Measurements from ENCODE around the gene SLITRK4. TPM values are rescaled to one million over a fixed set of nuclear protein-coding genes. Genes with fewer than 3 reads are reported as not detected.

Gene SLITRK4
- total and polyA plus RNA-seq, 2 of the 4 experiments (the other 2 are of a cell fraction) = not detected

- POLR2A ChIA-PET (ENCODE audit: unreplicated experiment) = no interaction called here
- Histone ChIP-seq H3K56ac (ENCODE audit: extremely low read depth, insufficient read depth, low read length) (no peak overlapping the region), H4K91ac (ENCODE audit: insufficient read depth, low read depth, low read length) (no peak overlapping the region), H3K9ac (ENCODE audit: low read depth, low read length) (no peak overlapping the region), H2AK5ac (ENCODE audit: low read depth, low read length) (no peak overlapping the region), H3K4me3 (ENCODE audit: insufficient read depth, low read depth, low read length) (no peak overlapping the region), H3K9me1 (ENCODE audit: insufficient read depth, low read length) (no peaks in the 10 kb centered on the region), H4K8ac (ENCODE audit: low read depth in 2 of 2, low read length in 2 of 2) (no peak overlapping the region), H3K14ac (replicated peaks; ENCODE audit: low read depth, low read length) (no peak overlapping the region), H2AK9ac (replicated peaks; ENCODE audit: low read depth, low read length, poor library complexity) (no peak overlapping the region), H3K79me1 (ENCODE audit: low read depth in 1 of 2, low read length in 2 of 2) (no peaks in the 10 kb centered on the region), H3K4me1 (ENCODE audit: control insufficient read depth, insufficient read depth, low read length) (no peaks in the 10 kb centered on the region), H2BK120ac (ENCODE audit: low read depth, low read length) (no peak overlapping the region), H2BK15ac (ENCODE audit: low read depth, low read length) (no peak overlapping the region), H2AFZ (replicated peaks; ENCODE audit: low read length, poor library complexity) (no peak overlapping the region), H3K9me3 (ENCODE audit: control insufficient read depth, insufficient read depth, low read length) (no peaks in the 10 kb centered on the region), H2BK5ac (ENCODE audit: low read depth, low read length, poor library complexity, severe bottlenecking) (no peak overlapping the region), H3K4me2 (ENCODE audit: low read depth, low read length) (no peak overlapping the region), H3K4ac (ENCODE audit: low read depth, low read length) (no peak overlapping the region), H3K36me3 (ENCODE audit: control insufficient read depth, insufficient read depth, low read length) (no peaks in the 10 kb centered on the region), H4K5ac (ENCODE audit: low read depth, low read length) (no peak overlapping the region), H3K18ac (ENCODE audit: low read depth, low read length) (no peak overlapping the region), H4K20me1 (ENCODE audit: insufficient read depth, low read length) (no peaks in the 10 kb centered on the region), H3K23ac (ENCODE audit: low read depth, low read length) (no peak overlapping the region), H3K27me3 (ENCODE audit: control insufficient read depth, insufficient read depth, low read length) (no peaks in the 10 kb centered on the region), H2BK20ac (ENCODE audit: low read depth, low read length) (no peak overlapping the region), H3K27ac (ENCODE audit: insufficient read depth, low read length) (no peak overlapping the region)
- in situ Hi-C loops (cut with MboI; ENCODE audit: low sequenced_read_pairs) = no loop called here
- ATAC-seq (ENCODE audit: low read depth) = no peak
- intact Hi-C loops (cut with micrococcal nuclease) = no loop called here
- no TSS peak for BruUV-seq (replicated peaks)
- TF ChIP-seq CEBPB (IDR thresholded peaks at IDR 0.05; ENCODE audit: low read depth, low read length) (no peak), CHD1 (IDR thresholded peaks at IDR 0.05; ENCODE audit: low read depth, low read length) (no peak), SMC3 (IDR thresholded peaks at IDR 0.05; ENCODE audit: low read depth, low read length) (no peak), RFX5 (IDR thresholded peaks at IDR 0.05; ENCODE audit: low read depth, low read length) (no peak), MAFK (IDR thresholded peaks at IDR 0.05; ENCODE audit: low read depth, low read length) (no peak), USF2 (IDR thresholded peaks at IDR 0.05; ENCODE audit: low read depth, low read length) (no peak), NFE2L2 (IDR thresholded peaks at IDR 0.05; ENCODE audit: low read depth, low read length) (no peak), FOS (IDR thresholded peaks at IDR 0.05; ENCODE audit: low read depth, low read length) (no peak), POLR2A (IDR thresholded peaks at IDR 0.05; ENCODE audit: low read depth, low read length) (no peak), MAZ (IDR thresholded peaks at IDR 0.05; ENCODE audit: borderline replicate concordance, low read depth, low read length) (no peak), BHLHE40 (IDR thresholded peaks at IDR 0.05; ENCODE audit: low read depth, low read length) (no peak), MXI1 (IDR thresholded peaks at IDR 0.05; ENCODE audit: borderline replicate concordance, low read depth, low read length) (no peak), RAD21 (IDR thresholded peaks at IDR 0.05; ENCODE audit: low read length) (no peak), RCOR1 (IDR thresholded peaks at IDR 0.05; ENCODE audit: insufficient replicate concordance, low read length) (no peak)
- TF ChIP-seq, protein P1, sequence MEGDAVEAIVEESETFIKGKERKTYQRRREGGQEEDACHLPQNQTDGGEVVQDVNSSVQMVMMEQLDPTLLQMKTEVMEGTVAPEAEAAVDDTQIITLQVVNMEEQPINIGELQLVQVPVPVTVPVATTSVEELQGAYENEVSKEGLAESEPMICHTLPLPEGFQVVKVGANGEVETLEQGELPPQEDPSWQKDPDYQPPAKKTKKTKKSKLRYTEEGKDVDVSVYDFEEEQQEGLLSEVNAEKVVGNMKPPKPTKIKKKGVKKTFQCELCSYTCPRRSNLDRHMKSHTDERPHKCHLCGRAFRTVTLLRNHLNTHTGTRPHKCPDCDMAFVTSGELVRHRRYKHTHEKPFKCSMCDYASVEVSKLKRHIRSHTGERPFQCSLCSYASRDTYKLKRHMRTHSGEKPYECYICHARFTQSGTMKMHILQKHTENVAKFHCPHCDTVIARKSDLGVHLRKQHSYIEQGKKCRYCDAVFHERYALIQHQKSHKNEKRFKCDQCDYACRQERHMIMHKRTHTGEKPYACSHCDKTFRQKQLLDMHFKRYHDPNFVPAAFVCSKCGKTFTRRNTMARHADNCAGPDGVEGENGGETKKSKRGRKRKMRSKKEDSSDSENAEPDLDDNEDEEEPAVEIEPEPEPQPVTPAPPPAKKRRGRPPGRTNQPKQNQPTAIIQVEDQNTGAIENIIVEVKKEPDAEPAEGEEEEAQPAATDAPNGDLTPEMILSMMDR (conservative IDR thresholded peaks at IDR 0.05; ENCODE audit: low read depth, low read length) = no peak
- TF ChIP-seq, protein P2, sequence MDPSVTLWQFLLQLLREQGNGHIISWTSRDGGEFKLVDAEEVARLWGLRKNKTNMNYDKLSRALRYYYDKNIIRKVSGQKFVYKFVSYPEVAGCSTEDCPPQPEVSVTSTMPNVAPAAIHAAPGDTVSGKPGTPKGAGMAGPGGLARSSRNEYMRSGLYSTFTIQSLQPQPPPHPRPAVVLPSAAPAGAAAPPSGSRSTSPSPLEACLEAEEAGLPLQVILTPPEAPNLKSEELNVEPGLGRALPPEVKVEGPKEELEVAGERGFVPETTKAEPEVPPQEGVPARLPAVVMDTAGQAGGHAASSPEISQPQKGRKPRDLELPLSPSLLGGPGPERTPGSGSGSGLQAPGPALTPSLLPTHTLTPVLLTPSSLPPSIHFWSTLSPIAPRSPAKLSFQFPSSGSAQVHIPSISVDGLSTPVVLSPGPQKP (IDR thresholded peaks at IDR 0.05; ENCODE audit: borderline replicate concordance, low read depth, low read length) = no peak
- dilution Hi-C loops (cut with HindIII; ENCODE audit: low sequenced_read_pairs, unreplicated experiment) = no loop called here
- no CpG with 5 or more reads among the region's 2 CpGs for WGBS, 2 experiments (ENCODE audit: extremely low coverage in 2 of 2, insufficient read length in 1 of 2)
- DNase-seq = no peak
- CTCF ChIA-PET = no interaction called here
Measured at GRCh38 chrX:143623657-143624056, 12.2 kb downstream of the SLITRK4 start.

All from IMR-90 (cell line).